IPS-NIHi7 (cell line): ENCODE data around the gene RBMS3.

Experiments used
- DNase-seq: peaks from one replicate; pipeline ENCODE4 v3.0.0; 2012; ENCODE audit warnings: mixed read lengths; ENCODE audit errors: extremely low spot score

The RBMS3 gene

DNA sequence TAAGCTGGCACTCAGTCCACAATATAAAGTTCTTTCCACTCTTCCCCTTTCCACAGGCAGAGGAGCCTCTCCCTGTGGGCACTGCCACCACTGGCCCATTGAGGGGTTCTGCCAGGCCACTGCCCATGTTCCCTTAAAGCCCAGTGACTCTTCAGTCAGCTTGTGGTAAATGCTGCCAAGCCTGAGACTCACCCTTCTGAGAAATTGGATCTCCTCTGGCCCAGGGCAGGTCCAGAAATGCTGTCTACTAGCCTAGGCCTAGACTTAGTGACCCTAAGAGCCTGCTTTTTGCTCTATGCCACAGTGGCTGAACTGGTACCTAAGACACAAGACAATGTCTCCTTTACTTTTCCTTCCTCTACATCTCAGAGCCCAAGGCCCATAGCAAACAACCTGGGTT lies 295.8 kb downstream of the RBMS3 start:
- DNase-seq = no peak

DNA sequence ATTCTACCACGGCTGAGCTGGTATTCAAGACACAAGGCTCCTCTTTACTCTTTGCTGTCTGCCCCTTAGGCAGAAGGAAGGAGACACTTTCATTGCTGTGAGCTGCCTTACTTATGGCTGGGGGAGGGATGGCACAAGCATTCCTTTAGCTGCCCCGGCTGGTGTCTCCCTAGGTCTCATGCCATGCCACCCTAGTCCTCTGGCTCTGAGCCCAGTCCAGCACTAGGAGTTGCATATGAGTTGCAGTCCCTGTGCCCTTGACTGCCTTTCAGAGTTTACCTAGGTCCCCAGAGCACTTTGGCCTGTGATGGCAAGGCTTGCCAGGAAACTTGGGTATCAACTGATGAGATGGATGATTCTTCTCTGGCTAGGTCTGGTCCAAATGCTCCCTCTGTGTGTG lies 296.4 kb downstream of the RBMS3 start:
- DNase-seq = no peak

DNA sequence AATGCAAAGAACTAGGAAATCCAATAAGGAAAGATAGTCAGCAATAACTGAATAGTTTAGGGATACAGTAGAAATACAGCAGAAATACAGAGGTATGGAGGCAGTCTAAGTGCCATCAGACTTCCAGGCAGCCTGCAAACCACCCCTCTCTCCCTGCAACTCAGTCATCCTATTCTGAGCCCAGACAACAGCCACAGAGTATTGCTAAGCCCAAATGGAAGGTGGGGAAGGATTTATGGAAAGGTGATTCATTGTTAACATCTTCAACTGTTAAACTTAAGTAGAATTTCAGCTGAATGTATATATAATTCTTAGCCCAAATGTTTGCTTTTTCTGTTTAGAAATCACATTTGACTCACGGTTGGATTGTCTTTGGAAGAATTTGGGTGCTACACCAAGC lies 300.4 kb downstream of the RBMS3 start:
- DNase-seq = no peak

DNA sequence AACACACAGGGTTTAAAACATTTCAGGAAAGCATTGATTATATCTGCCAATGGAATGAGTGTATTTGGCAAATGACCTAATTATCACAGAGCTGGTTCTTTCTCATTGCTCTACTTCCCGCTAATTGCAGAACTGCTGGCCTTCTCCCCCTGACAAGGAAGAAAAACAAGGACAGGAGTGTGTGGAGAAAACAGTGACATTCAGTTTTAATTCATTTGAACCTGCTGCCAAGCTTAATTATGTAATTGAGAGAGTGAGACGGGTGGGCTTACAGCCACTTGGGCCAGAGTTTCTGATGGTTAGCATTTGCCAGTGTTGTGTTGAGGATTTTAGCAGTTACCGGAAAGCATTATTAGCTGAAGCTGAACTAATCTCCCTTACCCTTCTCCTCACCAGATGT lies 301.4 kb downstream of the RBMS3 start:
- DNase-seq = no peak

DNA sequence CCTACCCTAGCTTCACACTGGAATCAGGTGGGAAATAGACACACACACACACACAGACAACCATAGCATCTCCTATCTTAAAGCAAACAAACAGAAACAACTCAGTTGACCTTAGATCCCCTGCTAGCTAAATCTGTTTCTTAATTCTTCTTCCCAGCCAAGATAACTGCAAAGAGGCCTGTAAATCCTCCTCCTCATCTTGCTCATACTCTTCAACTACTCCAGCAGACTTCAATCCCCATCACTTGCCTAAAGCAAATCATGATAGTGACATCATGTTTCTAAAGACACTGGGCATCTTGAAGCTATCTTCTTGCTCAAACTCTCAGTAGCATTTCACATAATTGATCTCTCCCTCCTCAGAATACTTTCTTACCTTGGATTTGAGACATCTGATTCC lies 303.0 kb downstream of the RBMS3 start:
- DNase-seq = no peak

DNA sequence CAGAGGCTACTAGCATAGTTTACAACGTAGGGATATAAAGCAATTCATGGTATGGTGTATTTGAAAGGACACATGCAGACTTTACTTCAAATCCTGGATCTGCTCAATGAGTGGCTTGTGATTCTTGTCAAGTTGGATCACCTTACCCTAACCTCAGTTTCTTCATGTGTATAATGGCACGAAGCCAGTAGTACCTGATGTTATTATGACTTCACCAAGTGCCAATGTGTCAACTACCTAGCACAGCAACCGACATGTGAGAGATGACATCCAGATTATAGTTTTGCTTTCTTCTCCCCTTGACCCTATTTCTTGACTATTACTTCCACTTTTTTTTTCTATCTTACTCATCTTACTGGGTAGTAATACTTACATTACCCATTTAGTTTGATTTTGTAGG lies 304.5 kb downstream of the RBMS3 start:
- DNase-seq = no peak

DNA sequence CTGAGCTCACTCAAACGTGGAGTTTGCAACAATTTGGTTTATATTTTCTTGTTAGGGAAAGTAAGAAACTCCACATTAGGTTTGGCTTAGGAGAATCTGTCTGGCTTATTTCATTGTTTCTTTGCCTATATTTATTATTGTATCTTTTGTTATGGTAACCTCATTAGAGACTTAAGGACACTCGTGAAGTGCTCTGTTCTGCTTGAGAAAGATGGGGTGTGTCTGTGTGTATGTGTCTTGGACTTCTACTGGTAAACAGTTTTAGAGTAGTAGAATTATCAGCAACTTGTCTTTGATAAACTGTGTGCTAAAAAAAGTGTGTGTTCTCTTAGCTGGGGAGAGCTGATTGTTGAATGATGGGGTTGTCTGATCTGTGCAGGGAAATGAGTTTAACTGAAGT lies 306.5 kb downstream of the RBMS3 start:
- no peak for DNase-seq

DNA sequence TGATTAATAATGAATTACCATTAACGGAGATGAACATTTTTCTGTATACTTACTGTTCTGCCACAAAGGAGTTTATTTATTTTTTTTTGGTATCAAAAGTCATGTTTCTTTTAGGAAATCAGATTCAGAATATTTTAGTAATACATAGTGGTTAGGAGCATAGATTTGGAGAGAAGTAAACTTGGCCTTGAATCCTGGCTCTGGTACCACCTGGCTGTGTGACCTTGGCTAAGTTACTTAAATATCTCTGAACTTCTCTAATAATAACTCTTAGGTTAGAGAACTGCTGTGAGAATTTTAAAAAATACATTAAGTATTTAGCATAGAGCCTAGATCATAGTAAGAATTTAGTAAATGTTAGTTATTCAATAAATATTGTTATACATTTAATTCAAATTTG lies 309.1 kb downstream of the RBMS3 start:
- DNase-seq = no peak

DNA sequence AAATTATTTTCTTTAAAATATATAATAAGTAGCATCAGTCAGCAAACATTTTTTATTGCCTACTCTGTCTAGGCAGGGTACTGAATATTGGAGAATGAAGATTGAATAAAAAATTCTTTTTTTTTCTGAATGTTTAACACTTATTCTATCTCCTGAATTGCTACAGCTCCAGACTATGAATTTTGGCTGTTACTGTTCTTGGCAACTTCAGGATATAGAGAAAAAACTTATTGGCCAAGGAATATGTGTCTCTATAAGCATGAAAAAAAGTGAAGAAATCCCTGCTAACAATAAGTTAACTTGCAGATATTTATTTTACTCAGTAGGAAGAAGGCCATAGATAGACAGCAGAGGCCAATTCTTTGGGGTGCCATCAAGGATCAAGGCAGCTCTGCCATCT lies 309.6 kb downstream of the RBMS3 start:
- no peak for DNase-seq

DNA sequence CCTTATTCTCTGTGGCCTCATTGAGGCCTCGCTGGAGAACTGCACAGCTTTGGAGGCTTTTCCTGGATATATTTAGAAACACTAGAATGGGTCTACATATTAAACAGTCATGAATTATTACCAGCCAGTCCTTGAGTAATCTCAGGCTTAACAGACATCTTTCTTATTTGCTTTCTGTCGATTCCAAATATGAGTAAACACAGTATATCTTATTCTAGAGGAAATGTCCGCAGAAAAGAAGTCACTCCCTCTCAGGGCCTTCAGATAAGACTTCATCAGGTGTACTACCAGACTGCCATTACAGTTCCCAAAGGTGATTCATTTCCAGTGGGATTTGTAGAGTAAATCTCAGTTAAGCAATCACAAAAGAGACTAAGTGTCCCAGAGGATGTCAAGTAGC lies 310.7 kb downstream of the RBMS3 start:
- DNase-seq = no peak

DNA sequence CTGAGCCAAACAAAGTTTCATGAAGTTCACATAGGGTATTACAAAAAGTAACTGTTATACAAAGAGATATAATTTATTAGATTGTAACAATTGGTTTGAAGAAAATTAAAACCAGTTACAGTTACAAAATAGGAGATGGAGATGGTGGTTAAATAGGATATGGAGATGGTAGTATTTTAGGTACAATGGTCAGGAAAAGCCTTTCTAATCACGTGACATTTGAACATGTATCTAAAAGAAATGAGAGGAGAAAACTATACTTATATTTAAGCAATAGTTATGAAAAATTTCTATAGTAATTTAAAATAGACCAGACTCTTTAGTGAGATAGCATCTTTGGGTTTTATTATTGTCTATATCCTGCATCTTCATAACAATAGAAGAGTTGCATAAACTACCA lies 312.9 kb downstream of the RBMS3 start:
- no peak for DNase-seq

DNA sequence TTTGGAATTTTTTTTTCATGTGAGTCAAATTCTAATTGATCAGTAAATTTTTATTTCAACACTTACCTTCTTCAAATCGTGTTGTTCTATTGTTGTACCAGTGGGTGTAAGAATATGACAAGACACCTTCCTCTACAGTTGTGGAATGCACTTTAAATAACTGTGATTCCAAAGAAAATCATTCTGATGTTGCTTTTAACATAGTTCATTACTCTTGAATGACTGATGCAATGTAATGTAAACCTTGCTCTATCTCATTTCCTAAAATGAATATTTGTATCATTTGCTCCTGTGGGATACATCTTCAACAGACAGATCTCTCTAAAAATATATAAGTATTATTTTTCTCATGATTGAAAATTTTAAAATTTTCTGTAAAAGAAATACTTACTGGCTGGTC lies 313.4 kb downstream of the RBMS3 start:
- no peak for DNase-seq

DNA sequence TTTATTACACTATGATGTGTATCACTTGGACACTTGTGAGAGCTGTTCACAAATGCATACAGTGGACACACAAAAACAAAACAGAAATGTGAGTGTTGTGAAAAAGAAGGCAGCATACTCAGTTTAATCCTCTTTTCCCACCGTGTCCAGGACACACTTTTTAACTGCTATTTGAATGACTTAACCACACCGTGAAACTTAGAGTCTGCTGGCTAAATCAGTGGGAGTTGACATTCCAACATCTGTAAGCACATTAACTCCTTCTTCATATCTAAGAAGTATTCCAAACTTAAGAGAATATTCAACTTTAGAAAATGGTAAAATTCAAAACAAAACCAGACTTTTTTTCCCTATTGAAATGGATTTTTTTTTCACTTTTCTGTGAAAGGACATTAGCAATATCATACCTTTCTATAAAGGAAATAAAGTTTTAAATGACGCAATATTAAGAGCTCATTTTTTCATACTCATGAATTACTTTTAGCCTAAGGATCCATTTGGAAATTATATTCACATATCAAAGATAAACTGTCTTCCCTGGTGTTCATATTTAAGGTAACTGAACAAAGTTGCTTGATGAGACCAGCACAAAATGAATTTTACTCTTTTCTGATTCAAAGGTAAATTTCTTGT lies 316.6 kb downstream of the RBMS3 start:
- no peak for DNase-seq

DNA sequence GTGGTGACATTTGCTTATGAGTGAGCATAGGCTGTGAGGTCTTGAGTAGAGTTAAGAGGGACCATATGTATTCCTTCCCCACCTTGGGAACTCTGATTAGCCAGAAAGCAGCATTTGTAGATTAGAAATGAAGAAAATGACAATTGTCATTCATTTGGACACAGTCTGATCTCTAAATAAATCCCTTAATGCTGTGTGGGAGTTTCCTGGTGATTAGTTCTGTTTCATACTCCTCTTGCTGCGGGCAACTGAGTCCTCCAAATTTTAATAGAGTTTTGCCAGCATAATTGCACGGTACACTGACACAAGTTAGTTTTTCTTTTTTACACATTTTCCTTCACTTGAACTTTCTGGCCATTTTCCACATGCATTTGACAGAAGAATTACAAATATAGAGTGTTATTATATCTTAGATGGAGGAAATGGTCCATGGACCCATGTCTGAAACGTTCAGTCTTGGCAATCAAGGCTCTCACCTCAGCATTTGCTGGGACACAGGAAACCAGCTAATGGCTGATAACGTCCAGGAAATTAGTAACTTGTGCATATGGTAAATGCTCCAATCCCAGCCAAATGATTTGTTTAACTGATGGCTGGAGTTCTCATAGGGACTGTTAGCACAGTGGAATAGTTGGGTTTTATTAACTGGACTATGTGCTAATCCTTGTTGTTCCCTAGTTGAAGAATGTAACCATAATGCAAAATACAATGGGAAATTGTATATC lies 321.2 kb downstream of the RBMS3 start:
- DNase-seq = no peak

DNA sequence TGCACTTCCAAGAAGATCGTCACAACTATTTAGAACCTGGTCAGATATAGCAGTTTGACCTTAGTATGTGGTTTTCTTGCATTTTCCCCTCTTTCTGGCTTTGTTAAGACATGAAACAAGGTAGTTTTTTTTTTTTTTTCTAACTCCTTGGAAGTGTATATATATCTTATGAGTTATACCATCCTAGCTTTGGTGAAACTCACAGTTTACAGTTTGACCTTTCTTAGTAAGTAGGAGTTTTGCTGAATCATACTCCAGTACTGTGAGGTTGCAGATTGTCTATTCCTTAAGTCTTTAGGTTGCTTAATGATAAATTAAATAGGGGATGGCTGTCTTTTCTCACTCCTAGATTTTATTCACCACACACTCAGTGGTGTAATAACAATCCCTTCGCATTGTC lies 325.0 kb downstream of the RBMS3 start:
- no peak for DNase-seq

DNA sequence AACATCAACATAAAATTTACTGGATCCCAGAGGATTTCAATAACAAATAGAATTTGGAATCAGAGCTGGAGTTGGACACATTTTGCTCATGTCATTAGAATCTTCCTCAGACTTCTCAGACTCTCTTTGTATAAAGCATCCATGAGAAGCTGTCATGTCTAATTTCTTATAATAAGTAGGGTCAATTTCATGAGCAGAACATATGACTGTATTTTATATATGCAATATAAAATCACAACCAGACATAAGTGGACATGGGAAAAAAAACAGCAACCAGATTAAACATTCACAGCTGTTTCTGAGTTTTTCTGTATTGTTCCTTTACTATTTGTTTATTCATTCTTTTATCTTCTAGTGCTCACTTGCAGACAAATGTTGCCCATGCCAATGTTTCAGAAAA lies 325.5 kb downstream of the RBMS3 start:
- no peak for DNase-seq

DNA sequence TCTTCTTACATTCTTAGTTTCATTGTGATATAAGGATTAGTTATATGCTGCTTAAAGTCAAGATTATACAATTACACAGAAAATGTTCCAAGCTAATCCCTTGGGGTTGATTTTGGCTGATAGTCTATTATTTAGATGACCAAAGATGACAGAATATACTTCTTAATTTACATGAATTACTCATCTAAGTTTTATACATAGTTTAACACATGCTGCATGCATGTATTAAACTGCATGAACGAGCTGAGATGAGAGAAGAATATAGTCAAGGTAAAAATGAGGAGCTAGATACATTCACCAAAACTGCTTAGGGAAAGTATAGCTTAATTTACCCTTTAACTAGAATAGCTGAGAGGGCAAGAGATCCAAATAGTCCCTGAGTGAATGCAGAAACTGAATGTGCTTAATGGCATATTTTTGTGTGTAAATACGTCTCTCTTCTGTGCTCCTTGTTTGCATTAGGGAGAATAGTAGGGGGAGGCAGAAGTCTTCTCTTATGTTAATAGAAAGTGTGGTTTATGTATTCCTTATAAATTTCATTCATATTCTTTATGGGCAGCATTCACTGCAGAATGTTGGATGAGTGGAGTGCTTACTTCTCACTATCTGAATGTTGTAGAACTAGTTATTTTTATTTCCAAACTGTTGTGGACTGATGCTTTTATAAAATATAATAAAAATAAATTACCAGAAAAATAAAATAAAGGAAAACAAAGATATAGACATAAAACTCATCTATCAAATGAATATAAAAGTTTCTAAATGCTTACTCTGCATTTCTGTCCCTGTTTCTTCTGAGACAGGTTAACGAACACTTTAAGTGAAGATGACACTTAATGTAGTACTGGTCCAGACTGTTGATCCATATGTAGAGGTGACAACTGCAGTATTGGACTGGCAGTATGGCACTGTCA lies 327.8 kb downstream of the RBMS3 start:
- DNase-seq = no peak

DNA sequence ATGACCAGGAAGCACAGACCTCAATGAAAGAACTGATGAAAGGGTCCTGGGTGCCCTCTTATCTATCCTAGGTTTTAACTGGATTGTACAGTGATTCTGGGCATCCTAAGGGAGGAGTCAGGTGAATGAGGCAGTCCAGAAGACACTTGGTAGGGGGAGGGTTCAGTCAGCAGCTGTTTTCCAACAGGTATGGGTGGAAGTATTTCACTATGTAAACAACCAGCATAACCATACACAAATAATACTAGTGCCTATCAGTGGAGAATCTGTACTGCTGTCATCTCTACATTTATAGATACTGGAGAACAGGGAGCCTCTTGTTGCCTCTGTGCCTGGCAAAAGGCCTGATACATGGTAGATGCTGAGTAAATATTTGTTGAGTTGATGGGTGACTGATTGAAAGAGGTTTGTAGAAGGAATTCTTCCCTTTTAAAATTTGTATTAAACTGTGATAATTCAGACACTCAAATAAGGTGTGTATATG lies 328.5 kb downstream of the RBMS3 start:
- no peak for DNase-seq

DNA sequence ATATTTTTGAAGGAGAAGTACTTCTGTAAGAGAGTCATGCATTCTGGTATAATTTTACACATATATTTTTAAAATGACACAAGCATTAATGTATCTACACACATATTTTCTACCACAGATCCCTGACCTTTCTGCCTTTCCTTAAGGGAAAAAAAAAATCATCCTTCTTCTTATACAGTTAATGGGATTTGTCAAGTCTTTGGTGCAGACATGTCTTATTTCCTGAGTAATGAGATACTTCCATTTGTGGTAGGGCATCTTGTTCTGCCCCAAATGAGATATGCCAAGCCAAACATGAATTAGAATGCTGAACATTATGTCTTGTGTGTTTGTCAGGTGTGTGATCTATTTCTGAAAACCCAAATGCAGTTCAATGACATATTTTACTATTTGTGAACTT lies 329.9 kb downstream of the RBMS3 start:
- DNase-seq = no peak

DNA sequence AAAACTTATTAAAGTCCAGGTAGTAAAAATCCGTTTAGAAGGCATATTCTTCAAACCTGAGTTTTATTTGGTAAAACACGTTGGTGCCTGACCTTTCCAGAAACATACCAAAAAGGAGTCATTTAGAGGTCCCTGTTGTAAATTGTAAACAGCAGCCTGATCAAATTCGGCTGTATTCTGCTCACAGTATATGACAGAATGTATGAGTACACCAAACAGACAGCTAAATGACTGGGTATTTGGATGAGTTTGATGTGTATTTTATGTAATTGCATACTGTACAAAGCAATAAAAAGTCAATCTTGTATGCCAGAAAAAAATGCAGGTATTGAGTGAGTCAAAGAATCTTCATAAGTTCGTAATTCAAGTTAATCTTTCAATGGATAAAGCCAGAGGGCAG lies 330.4 kb downstream of the RBMS3 start:
- no peak for DNase-seq

DNA sequence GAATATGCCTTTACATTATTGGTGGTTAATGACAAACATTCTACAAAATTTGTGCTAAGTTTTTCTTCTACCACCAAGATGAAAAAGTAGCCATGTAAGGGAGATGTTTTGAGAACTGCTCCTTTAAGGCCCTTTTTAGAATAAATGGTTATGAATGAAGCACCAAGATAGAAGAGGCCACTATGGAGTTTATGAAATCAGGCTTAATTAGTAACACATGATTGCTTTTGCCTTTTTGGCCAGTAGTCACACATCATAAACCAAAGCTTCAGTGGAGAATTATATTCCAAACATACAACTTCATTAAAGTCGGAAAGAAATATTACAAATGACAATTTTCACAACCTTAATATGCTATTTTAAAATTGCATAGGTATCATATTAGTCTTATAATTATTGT lies 331.7 kb downstream of the RBMS3 start:
- DNase-seq = no peak

DNA sequence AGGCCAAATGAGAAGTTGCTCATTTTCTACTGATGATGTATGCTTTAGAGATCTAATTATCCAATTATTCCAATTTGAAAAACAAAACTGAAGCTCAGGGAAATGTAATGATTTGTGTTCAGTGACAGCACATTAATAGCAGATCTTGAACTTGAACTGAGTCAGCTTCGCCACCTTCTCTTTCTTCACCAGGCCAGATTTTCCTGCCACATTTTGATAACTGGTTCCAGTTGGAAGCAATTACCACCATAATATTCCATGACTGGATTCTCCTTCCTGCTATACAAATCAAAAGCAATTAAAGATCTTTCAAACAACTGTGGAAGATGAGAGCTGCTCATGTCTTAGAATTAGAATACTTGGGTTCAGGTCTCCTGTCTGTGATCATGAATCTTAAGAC lies 334.1 kb downstream of the RBMS3 start:
- no peak for DNase-seq
